Measurements from ENCODE around the gene IL11RA. TPM values are rescaled to one million over a fixed set of nuclear protein-coding genes. Genes with fewer than 3 reads are reported as not detected.

IL11RA gene
- total RNA-seq, 1 donor from 2014 or later, result 33.8 TPM

GRCh38 chr9:34620061-34620994 is 31.7 kb upstream of the IL11RA start, which contains the start of gene DCTN3:
Gene DCTN3 (minus strand): TSS chr9:34620495. CDS start chr9:34620464, 31 bp downstream.
- peaks cover 26% of the 10 kb centered on the region for H3K27me3 Mint-ChIP-seq (ENCODE audit: low read depth)
- intact Hi-C loops (cut with micrococcal nuclease), result loop anchor here (1.0 kb wide), 1 partner anchor 8 kb away; the partner anchor contains the start of gene RPP25L
- H3K36me3 Mint-ChIP-seq (ENCODE audit: low read depth), result peaks cover 13% of the 10 kb centered on the region
- peaks cover 16% of the 10 kb centered on the region for H3K4me1 Mint-ChIP-seq (ENCODE audit: low read depth)
- peak; percentile 90 for DNase-seq (ENCODE audit: low spot score)
- H3K4me3 Mint-ChIP-seq (ENCODE audit: low read depth), result peak within 1 kb of the TSS; percentile 91
- H3K9me3 Mint-ChIP-seq, result no peaks in the 10 kb centered on the region
- H3K27ac Mint-ChIP-seq, result peak within 1 kb of the TSS; percentile 46

GRCh38 chr9:34623374-34624235 is 28.4 kb upstream of the IL11RA start:
- intact Hi-C loops (cut with micrococcal nuclease), result loop anchor here (2.0 kb wide), 1 partner anchor 35 kb away; the partner anchor contains the start of gene CNTFR
- H3K9me3 Mint-ChIP-seq, result no peaks in the 10 kb centered on the region
- H3K27me3 Mint-ChIP-seq (ENCODE audit: low read depth), result peaks cover 53% of the 10 kb centered on the region
- H3K27ac Mint-ChIP-seq, result no peak overlapping the region
- no peak for DNase-seq (ENCODE audit: low spot score)
- peaks cover 3% of the 10 kb centered on the region for H3K36me3 Mint-ChIP-seq (ENCODE audit: low read depth)
- no peak overlapping the region for H3K4me3 Mint-ChIP-seq (ENCODE audit: low read depth)
- peaks cover 22% of the 10 kb centered on the region for H3K4me1 Mint-ChIP-seq (ENCODE audit: low read depth)

- H3K27ac Mint-ChIP-seq, result no peak overlapping the region
- H3K4me3 Mint-ChIP-seq (ENCODE audit: low read depth), result no peak overlapping the region
- no peaks in the 10 kb centered on the region for H3K9me3 Mint-ChIP-seq
- intact Hi-C loops (cut with micrococcal nuclease), result loop anchor here (2.0 kb wide), 1 partner anchor 36 kb away; the partner anchor contains the start of gene CNTFR
- H3K36me3 Mint-ChIP-seq (ENCODE audit: low read depth), result peaks cover 3% of the 10 kb centered on the region
- no peak for DNase-seq (ENCODE audit: low spot score)
- H3K4me1 Mint-ChIP-seq (ENCODE audit: low read depth), result peaks cover 18% of the 10 kb centered on the region
- H3K27me3 Mint-ChIP-seq (ENCODE audit: low read depth), result peaks cover 60% of the 10 kb centered on the region
These were observed 27.4 kb upstream of the IL11RA start for GRCh38 chr9:34624475-34625185.

GRCh38 chr9:34625186-34625486 is 26.8 kb upstream of the IL11RA start:
- no peak for DNase-seq (ENCODE audit: low spot score)
- peaks cover 16% of the 10 kb centered on the region for H3K4me1 Mint-ChIP-seq (ENCODE audit: low read depth)
- intact Hi-C loops (cut with micrococcal nuclease), result loop anchor here (2.0 kb wide), 1 partner anchor 36 kb away; the partner anchor contains the start of gene CNTFR
- H3K4me3 Mint-ChIP-seq (ENCODE audit: low read depth), result no peak overlapping the region
- peaks cover 65% of the 10 kb centered on the region for H3K27me3 Mint-ChIP-seq (ENCODE audit: low read depth)
- H3K27ac Mint-ChIP-seq, result no peak overlapping the region
- H3K9me3 Mint-ChIP-seq, result no peaks in the 10 kb centered on the region
- peaks cover 3% of the 10 kb centered on the region for H3K36me3 Mint-ChIP-seq (ENCODE audit: low read depth)

GRCh38 chr9:34627716-34628655 is 24.0 kb upstream of the IL11RA start:
- peaks cover 63% of the 10 kb centered on the region for H3K27me3 Mint-ChIP-seq (ENCODE audit: low read depth)
- intact Hi-C loops (cut with micrococcal nuclease), result no loop called here
- no peak overlapping the region for H3K27ac Mint-ChIP-seq
- peaks cover 10% of the 10 kb centered on the region for H3K4me1 Mint-ChIP-seq (ENCODE audit: low read depth)
- H3K9me3 Mint-ChIP-seq, result no peaks in the 10 kb centered on the region
- no peak for DNase-seq (ENCODE audit: low spot score)
- peaks cover 13% of the 10 kb centered on the region for H3K36me3 Mint-ChIP-seq (ENCODE audit: low read depth)
- H3K4me3 Mint-ChIP-seq (ENCODE audit: low read depth), result peak overlapping the region; percentile 72

- H3K27me3 Mint-ChIP-seq (ENCODE audit: low read depth), result peaks cover 58% of the 10 kb centered on the region
These were observed 23.1 kb upstream of the IL11RA start, which contains the start of gene ARID3C for GRCh38 chr9:34628656-34629490. Gene ARID3C (minus strand): TSS chr9:34629066. CDS start chr9:34628014, 1,052 bp downstream.

DNA sequence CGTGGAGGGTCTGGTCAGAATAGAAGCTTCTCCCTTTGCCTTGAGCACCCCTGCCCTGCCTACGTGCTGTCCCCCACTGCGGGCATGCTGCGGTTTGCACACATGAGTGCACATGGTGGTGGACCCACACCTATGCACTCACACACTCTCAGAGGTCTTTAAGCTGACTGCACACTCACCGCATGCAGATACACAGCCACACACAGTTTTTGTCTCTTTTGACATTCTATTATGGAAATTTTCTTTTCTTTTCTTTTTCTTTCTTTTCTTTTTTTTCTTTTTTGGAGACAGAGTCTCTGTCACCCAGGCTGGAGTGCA is 22.5 kb upstream of the IL11RA start:
- H3K4me1 Mint-ChIP-seq (ENCODE audit: low read depth), result peaks cover 13% of the 10 kb centered on the region
- peaks cover 57% of the 10 kb centered on the region for H3K27me3 Mint-ChIP-seq (ENCODE audit: low read depth)
- intact Hi-C loops (cut with micrococcal nuclease), result no loop called here
- no peaks in the 10 kb centered on the region for H3K9me3 Mint-ChIP-seq
- H3K4me3 Mint-ChIP-seq (ENCODE audit: low read depth), result peak overlapping the region; percentile 59
- DNase-seq (ENCODE audit: low spot score), result no peak
- H3K36me3 Mint-ChIP-seq (ENCODE audit: low read depth), result peaks cover 21% of the 10 kb centered on the region
- H3K27ac Mint-ChIP-seq, result no peak overlapping the region

More at GRCh38 chr9:34628656-34629490, 23.1 kb upstream of the IL11RA start, which contains the start of gene ARID3C:
- H3K27ac Mint-ChIP-seq, result no peak within 1 kb of the TSS
- intact Hi-C loops (cut with micrococcal nuclease), result no loop called here
- DNase-seq (ENCODE audit: low spot score), result peak; percentile 22
- H3K9me3 Mint-ChIP-seq, result no peaks in the 10 kb centered on the region
- peaks cover 8% of the 10 kb centered on the region for H3K4me1 Mint-ChIP-seq (ENCODE audit: low read depth)
- peak within 1 kb of the TSS; percentile 72 for H3K4me3 Mint-ChIP-seq (ENCODE audit: low read depth)
- peaks cover 16% of the 10 kb centered on the region for H3K36me3 Mint-ChIP-seq (ENCODE audit: low read depth)

- Mint-ChIP-seq H3K4me1 (ENCODE audit: low read depth) (peaks cover 17% of the 10 kb centered on the region), H3K27ac (no peak overlapping the region), H3K4me3 (ENCODE audit: low read depth) (peak overlapping the region; percentile 28), H3K9me3 (no peaks in the 10 kb centered on the region), H3K27me3 (ENCODE audit: low read depth) (peaks cover 49% of the 10 kb centered on the region), H3K36me3 (ENCODE audit: low read depth) (peaks cover 33% of the 10 kb centered on the region)
- intact Hi-C loops (cut with micrococcal nuclease), result no loop called here
- no peak for DNase-seq (ENCODE audit: low spot score)
These were observed 21.4 kb upstream of the IL11RA start for GRCh38 chr9:34630402-34631154.

GRCh38 chr9:34633166-34633565 is 18.8 kb upstream of the IL11RA start:
- Mint-ChIP-seq H3K36me3 (ENCODE audit: low read depth) (peaks cover 44% of the 10 kb centered on the region), H3K27ac (no peak overlapping the region), H3K9me3 (no peaks in the 10 kb centered on the region), H3K27me3 (ENCODE audit: low read depth) (peaks cover 28% of the 10 kb centered on the region), H3K4me3 (ENCODE audit: low read depth) (no peak overlapping the region), H3K4me1 (ENCODE audit: low read depth) (peaks cover 28% of the 10 kb centered on the region)
- DNase-seq (ENCODE audit: low spot score), result no peak
- intact Hi-C loops (cut with micrococcal nuclease), result no loop called here

DNA sequence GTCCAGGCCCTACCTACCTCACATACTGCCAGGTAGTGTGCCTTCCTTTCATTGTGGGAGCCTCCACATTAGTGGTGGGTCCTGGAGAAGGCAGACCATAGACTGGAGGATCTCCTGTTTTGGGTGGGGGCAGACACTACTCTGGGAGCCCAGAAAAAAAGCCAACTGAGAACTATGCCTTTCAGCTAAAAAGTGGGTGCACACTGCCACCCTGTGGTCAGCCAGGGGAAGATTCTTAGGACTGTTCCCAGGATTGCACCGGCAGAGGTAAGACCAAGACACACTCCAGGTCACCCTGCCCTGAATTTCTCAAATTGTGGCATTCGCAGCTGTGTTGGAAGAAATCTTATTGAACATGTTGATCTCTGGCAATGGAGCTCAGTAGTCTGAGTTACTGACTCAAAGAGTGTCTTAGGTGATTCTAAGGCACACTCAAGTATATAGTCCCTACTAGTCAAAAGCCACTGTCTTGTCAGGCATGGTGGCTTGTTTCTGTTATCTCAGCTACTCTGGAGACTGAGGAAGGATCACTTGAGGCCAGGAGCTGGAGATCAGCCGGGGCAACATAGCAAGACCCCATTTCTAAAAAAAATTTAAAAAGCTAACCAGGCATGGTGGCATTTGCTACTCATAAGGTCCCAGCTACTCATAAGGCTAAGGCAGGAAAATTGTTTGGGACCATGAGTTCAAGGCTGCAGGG is 18.0 kb upstream of the IL11RA start:
- Mint-ChIP-seq H3K27ac (no peak overlapping the region), H3K27me3 (ENCODE audit: low read depth) (peaks cover 23% of the 10 kb centered on the region), H3K4me1 (ENCODE audit: low read depth) (peaks cover 32% of the 10 kb centered on the region), H3K36me3 (ENCODE audit: low read depth) (peaks cover 41% of the 10 kb centered on the region), H3K4me3 (ENCODE audit: low read depth) (peak overlapping the region; percentile 24), H3K9me3 (no peaks in the 10 kb centered on the region)
- DNase-seq (ENCODE audit: low spot score), result peak; percentile 62
- intact Hi-C loops (cut with micrococcal nuclease), result loop anchor here (1.0 kb wide), 1 partner anchor 22 kb away; the partner anchor contains the start of gene RPP25L

Data from activated T-helper 2 cell treated with anti-CD3 and anti-CD28 coated beads, Interferon-gamma antibody, Interleukin-2, Interleukin-4, amounts not matched to agents 10 μg/mL and 5 μg/mL and 100 μg/mL, durations not matched to agents 14 hours and 24 hours and 36 hours (primary cell).